GM21526 (cell line): ENCODE results near the gene CCNK.

Experiments
- ATAC-seq: cut with Tn5 transposase; IDR thresholded peaks from one replicate; pipeline ENCODE4 v1.9.1; 2021; ENCODE audit warnings: moderate library complexity; ENCODE audit not compliant: unreplicated experiment, low FRiP score

CCNK gene

DNA sequence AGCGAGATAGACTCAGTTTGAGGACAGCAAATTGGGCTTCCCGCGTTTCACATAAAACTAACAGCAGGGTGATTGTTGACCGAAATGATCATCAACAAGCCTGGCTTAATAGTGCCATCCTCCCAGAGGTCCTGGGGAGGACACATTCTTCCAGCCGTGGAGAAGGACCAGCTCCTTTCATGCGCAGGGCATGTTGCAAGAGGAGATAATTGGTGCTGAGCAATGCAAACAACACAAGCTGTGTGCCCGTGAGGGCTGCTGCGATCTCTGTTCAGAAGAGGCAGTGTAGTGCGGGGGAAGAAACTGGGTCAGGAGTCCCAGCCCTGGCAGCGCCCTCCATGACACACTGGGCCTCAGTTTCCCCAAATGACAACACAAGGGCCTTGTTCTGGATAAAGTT lies 68.5 kb downstream of the CCNK start:
- ATAC-seq: no peak

DNA sequence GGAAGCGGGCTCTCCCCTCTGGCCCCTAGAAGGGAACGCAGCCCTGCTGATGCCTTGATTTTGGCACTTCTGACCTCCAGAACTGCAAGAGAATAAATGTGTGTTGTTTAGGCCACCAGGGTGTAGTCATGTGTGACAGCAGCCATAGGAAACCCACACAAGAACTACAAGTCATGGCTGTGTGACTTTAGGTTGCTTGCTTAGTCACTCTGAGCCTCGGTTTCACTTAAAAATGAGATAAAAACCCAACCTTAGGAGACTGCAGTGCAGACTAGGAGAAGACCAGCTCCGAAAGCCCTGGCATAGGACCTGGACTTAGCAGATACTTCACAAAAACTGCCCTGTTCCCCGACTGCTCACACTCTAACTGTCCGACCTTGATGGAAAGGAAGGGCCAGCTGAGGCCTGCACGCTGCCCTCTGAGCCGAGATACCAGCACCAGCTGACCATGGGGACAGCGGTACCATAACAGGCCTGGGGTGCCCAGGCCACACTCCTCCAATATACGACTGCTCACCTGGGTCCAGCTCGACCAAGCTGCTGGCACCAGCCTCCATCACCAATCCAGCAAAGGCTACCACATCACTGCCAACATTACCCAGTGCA lies 69.3 kb downstream of the CCNK start:
- ATAC-seq: no peak

DNA sequence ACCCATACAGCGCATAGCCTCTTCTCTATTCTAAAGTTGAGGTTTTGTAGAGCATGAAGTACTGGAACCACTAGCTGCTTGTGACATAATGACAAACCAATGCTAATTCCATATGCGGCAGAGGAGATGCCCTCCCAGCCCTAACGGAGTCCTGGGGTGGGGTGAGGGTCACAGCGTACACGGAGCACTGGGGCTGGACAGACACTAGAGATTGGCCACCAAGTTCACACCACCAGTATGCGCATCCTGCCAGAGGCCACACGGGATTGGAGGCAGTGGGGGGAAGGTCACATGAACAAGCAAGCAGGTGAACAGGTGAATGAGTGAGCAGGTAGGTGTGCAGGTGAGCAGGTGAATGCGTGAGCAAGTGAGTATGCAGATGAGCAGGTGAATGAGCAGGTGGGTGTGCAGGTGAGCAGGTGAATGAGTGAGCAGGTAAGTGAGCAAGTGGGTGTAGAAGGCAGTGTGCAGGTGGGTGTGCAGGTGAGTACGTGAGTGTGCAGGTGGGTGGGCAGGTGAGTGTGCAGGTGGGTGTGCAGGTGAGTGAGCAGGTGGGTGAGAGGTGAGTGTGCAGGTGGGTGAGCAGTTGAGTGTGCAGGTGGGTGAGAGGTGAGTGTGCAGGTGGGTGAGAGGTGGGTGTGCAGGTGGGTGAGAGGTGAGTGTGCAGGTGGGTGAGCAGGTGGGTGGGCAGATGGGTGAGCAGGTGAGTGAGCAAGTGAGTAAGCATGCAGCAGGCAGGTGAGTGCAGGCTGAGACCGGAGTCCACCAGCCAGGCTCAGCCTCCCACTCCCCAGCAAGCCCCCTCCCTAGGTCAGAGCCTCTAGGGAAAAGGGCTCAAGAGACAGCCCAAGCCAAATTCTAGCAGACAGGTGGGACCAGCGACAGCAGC lies 70.1 kb downstream of the CCNK start:
- no peak for ATAC-seq

DNA sequence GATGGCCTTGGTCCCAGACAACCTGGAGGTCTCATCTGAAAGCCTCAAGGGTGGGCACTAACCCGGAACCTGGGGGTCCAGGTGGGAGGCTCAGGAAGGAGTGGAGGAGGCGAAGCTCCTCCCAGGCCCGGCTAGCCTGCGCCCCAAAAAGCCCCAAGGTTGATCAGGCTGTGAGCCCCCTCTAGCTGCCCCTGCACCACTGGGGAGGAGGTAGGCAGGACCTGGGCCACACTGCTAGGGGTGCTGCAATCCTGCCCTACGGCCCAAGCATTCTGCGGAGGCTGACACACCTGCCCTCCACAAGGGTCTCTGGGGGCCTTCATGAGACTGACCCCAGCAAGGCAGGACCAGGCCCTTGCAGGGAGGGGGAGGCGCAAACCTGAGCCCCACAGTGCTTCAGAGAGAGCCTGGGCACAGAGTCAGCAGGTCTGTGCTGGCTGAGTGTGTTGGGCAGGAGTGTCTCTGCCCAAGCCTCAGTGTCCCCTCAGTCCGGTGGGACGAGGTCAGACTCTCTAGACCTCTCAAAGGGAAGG lies 70.9 kb downstream of the CCNK start:
- ATAC-seq: no peak

DNA sequence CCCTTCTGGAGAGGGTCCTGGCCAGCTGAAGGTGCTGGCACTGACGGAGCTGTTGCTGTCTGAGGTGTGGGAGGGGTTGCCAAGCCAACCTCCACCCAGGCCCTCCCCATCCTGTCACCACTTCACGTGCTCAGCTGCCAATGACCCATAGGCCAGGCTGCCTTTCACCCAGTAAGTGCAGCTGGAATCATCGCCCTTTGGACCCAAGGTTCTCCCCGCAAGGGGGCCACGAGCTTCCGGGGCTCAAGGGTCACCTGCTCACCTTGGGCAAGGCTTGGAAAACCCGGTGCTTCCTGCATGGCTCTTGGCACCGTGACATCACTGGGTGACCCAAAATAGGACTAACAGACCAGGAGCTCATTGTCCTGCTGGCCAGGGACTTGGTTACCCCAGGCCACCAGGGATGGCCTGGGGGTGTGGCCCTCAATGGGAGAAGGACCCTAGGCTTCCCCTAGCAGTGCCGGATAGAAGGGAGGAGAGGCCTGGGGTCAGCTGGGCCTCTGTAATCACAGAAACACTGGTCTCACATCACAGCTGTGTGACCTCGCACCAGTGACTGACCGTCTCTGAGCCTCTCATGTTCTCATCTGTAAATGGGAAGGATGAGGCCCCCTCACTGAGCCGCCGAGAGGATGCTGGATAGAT lies 71.5 kb downstream of the CCNK start:
- ATAC-seq: no peak

DNA sequence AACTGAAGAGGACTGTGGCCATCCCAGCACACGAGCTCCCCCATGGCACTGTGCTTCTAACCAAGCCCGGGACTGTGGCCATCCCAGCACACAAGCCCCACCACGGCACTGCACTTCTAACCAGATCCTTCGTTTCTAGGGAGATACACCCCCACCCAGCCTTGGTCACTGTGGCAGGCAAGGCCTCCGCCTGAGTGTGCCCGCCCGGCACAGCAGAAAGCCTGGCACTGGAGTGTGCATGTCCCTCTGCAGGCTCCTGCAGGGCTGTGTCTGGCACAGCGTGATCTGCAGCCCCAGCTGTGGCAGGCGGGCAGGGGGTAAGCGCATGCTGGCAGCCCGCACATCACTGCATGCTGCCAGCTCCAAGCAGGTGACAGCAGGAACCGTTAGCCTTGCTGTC lies 73.0 kb downstream of the CCNK start:
- ATAC-seq: no peak

DNA sequence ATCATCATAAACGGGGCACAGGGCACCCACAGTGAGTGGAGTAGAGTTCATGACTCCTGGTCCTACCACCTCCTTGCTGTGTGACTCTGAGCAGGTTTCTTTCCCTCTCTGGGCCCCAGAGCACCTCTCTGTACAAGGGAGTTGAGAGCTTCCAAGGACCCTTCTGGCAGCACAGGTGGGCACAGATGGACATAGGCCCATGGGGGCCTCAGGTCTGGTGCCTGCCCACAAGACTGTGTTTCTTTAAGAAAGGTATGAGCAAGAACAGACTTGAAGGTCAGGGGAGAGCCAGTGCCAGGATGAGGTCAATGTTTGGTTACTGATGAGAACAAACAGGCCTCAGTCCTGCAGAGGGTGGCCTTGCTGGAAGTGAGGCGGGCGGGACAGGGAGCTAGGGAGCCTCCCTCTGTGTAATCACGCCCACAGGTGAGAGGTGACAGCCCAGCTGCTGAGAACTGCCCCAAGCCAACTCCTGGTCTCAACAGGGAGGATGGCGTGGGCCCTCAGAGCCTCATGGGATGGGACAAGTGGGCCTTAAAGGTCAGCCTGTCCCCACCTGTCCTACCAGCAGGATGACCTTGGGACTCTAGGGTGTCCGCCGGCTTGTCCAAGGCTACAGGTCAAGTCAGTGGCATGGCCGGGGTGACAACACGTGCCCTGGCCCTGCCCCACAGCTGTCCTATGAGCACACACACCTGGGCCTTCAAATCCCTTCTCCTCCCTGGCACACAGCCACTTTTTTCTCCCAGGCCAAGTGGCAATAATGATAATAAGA lies 73.7 kb downstream of the CCNK start:
- no peak for ATAC-seq

DNA sequence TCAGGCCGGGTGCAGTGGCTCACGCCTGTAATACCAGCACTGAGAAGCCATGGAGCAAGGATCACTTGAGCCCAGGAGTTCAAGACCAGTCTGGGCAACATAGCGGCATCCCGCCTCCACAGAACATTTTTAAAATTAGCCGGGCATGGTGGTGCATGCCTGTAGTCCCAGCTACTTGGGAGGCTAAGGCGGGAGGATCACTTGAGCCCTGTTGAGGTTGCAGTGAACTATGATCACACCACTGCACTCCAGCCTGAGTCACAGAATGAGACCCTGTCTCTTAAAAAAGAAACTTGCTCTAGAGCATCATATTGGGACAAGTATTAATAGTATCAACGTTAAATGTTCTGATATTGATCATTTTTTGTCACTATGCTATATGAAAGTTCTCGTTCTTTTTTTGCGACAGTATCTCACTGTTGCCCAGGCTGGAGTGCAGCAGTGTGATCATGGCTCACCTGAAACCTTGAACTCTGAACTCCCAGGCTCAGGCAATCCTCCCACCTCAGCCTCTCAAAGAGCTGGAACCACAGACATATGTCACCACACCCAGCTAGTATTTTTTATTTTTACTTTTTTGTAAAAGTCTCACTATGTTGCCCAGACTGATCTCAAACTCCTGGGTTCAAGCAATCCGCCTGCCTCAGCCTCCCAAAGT lies 75.1 kb downstream of the CCNK start:
- ATAC-seq: no peak

DNA sequence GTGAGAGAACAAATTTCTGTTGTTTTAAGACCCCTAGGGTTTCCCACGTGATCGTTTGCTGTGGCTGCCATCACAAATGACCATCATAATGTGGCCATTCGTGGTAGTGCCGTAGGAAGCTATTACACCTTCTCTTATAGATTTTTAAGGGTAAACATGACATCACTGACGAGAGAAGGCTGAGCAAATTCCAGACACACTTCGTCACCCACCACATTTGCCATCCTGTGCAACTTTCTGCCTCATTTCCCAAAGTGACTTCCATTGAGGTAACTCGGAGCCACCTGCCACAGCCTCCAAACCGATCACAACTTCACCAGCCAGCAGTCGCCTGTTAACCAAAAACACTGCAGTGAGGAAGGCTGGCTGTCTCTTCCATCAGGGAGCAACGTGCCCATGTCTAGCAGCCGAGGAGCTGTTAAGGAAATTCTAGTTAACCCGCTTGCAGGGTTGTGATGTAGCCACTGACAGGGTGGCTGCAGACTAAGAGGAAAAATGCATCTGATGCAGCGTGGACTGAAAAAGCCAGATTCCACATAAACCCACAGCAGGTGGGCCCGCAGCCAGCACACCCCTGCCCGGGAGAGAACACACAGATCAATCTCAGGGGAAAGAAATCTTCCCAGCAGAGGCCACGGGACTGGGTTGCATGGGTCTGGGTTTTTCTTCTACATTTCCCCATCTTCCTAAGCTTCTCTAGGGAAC lies 78.2 kb downstream of the CCNK start:
- no peak for ATAC-seq

DNA sequence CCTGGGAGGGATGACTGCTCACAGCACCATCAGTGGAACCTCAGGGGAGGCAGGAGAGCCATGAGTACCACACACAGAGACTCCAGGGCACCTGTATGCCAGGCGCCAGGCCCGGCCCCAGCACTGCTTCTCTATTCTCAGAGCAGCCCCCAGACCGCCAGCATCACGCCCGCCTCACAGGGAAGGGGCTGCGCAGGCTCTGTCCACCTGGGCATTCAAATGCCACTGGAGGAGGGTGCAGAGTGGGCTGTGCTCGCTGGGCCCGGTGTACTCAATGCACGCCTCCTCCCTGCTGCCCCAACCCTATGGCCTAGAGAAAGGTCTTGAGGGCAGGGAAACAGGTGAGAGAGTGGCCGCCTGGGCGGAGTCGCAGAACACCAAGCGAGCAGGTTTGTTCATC lies 79.2 kb downstream of the CCNK start:
- ATAC-seq: no peak

DNA sequence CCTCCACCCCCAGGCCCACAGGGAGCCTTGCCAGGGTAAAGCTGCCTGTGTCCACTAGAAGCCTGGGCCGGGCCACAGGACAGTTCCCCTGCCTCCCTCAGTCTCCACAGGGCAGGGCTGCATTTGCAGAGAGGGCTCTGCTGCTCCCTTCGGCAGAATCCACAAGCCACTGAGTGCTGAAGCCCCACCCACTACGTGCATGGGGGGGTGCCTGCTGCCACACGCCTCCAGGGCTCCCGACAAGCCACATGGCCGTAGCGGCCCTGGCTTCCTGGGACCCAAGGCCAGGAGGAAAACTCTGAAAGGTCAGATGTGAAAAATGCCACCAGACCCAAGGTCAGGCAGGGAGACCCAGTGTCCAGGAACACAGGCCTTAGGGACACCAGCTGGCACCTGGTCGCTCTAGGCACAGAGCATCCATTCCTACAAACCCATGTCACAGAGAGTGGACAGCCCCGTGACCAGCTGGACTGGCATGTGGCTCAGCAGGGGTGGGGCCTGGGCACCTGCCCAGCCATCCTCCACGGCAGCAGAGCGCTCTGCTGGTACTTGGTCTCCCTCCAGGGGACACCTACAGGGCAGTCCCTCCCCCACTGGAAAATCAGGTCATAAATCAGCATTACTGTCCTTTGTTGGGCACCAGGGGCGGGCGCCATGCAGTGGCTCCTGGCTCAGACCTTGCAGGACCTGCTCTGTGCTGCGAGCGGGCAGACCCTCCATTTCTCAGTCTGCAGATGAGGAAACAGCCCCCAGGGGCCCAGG lies 79.9 kb downstream of the CCNK start:
- ATAC-seq: no peak

DNA sequence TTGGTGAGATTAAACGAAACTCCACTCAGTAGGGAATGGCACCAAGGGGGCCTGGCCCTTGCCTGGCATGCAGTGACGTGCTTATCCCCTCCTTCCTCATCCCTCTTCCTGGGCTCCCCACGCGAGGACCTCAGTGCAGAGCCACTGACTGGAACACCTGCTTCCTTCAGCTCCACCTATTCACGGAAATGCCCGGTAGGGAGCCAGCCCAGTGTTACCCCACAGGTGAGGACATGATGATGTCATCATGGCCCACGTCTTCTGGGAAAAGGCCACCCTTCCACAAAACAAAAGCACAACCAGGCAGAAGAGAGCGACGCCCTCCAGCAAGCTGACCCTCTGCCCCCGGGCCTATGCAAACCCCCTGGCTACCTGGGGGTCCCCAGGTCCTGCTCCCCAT lies 80.7 kb downstream of the CCNK start:
- ATAC-seq: no peak
